T-helper 17 cell (primary cell): ENCODE data around the gene TCOF1. TPM values are rescaled to one million over a fixed set of nuclear protein-coding genes. Genes with fewer than 3 reads are reported as not detected.

ENCODE experiments used
- ATAC-seq: fragments of 150-1000 bp; cut with Tn5 transposase; 2 replicates; pipeline ENCODE4 v1.10.0; 2021; ENCODE audit warnings: mild to moderate bottlenecking, moderate library complexity
- DNase-seq, 3 donors: peaks; one replicate each; pipeline versions ENCODE4 v3.0.0 to v3.0.0-alpha.2; 2020 to 2021
- H3K9me3 ChIP-seq: one replicate; pipeline ENCODE4 v1.7.0; 2013; ENCODE audit warnings: low read length, mild to moderate bottlenecking; ENCODE audit not compliant: control insufficient read depth, poor library complexity, severe bottlenecking
- H3K27ac Mint-ChIP-seq: one replicate; pipeline ENCODE4 v1.8.0; 2022; ENCODE audit warnings: mild to moderate bottlenecking, moderate library complexity, mixed read lengths
- H3K27me3 Mint-ChIP-seq: one replicate; pipeline ENCODE4 v1.8.0; 2022; ENCODE audit warnings: mixed read lengths
- H3K36me3 Mint-ChIP-seq: one replicate; pipeline ENCODE4 v1.8.0; 2022; ENCODE audit warnings: low read depth, mixed read lengths
- H3K4me1 Mint-ChIP-seq: one replicate; pipeline ENCODE4 v1.8.0; 2022; ENCODE audit warnings: mild to moderate bottlenecking, mixed read lengths
- H3K4me3 Mint-ChIP-seq: one replicate; pipeline ENCODE4 v1.8.0; 2022; ENCODE audit warnings: mild to moderate bottlenecking, moderate library complexity, mixed read lengths
- total RNA-seq, 4 donors: library from RNA in 2 of 4; stranded (reverse) in 2 of 4; gene quantifications; one replicate each; pipeline ENCODE4 v1.2.3 and lab custom pipeline; 2022 to 2026

The TCOF1 gene
- total RNA-seq, 2 donors from 2014 or later: 49.2 to 57.3 TPM

GRCh38 chr5:150368526-150368925, 11.0 kb downstream of the TCOF1 start:
- Mint-ChIP-seq H3K36me3 (peaks cover 13% of the 10 kb centered on the region), H3K4me1 (peaks cover 5% of the 10 kb centered on the region), H3K4me3 (no peak overlapping the region), H3K27ac (no peak overlapping the region), H3K27me3 (no peaks in the 10 kb centered on the region)
- H3K9me3 ChIP-seq: no peaks in the 10 kb centered on the region
- ATAC-seq: no peak
- no peak for DNase-seq

- H3K4me1 Mint-ChIP-seq: peaks cover 4% of the 10 kb centered on the region
Measured at GRCh38 chr5:150372639-150373038, 15.1 kb downstream of the TCOF1 start.

GRCh38 chr5:150374651-150375050, 17.2 kb downstream of the TCOF1 start:
- no peaks in the 10 kb centered on the region for H3K9me3 ChIP-seq
- H3K36me3 Mint-ChIP-seq: peaks cover 24% of the 10 kb centered on the region
- peaks cover 4% of the 10 kb centered on the region for H3K4me1 Mint-ChIP-seq
- DNase-seq: no peak
- H3K27ac Mint-ChIP-seq: no peak overlapping the region
- H3K4me3 Mint-ChIP-seq: no peak overlapping the region
- ATAC-seq: no peak
- no peaks in the 10 kb centered on the region for H3K27me3 Mint-ChIP-seq

More at GRCh38 chr5:150372639-150373038, 15.1 kb downstream of the TCOF1 start:
- Mint-ChIP-seq H3K4me3 (no peak overlapping the region), H3K27ac (no peak overlapping the region), H3K27me3 (no peaks in the 10 kb centered on the region), H3K36me3 (peaks cover 16% of the 10 kb centered on the region)
- no peak for DNase-seq
- H3K9me3 ChIP-seq: no peaks in the 10 kb centered on the region
- ATAC-seq: no peak

- Mint-ChIP-seq H3K4me3 (peak overlapping the region; percentile 45), H3K36me3 (peaks cover 17% of the 10 kb centered on the region), H3K4me1 (peaks cover 6% of the 10 kb centered on the region), H3K27ac (no peak overlapping the region), H3K27me3 (no peaks in the 10 kb centered on the region)
- no peaks in the 10 kb centered on the region for H3K9me3 ChIP-seq
- no peak for DNase-seq
- no peak for ATAC-seq
Measured at GRCh38 chr5:150376799-150377771, 19.6 kb downstream of the TCOF1 start.

GRCh38 chr5:150377964-150378694, 20.6 kb downstream of the TCOF1 start:
- no peaks in the 10 kb centered on the region for H3K9me3 ChIP-seq
- ATAC-seq: no peak
- no peaks in the 10 kb centered on the region for H3K27me3 Mint-ChIP-seq
- peaks cover 14% of the 10 kb centered on the region for H3K36me3 Mint-ChIP-seq
- H3K4me1 Mint-ChIP-seq: peaks cover 6% of the 10 kb centered on the region
- no peak for DNase-seq
- peak overlapping the region; percentile 65 for H3K27ac Mint-ChIP-seq
- no peak overlapping the region for H3K4me3 Mint-ChIP-seq

GRCh38 chr5:150384701-150385100, 27.2 kb downstream of the TCOF1 start:
- H3K9me3 ChIP-seq: no peaks in the 10 kb centered on the region
- H3K4me3 Mint-ChIP-seq: no peak overlapping the region
- H3K27me3 Mint-ChIP-seq: no peaks in the 10 kb centered on the region
- DNase-seq (no peak), ATAC-seq (no peak)
- peak overlapping the region; percentile 75 for H3K27ac Mint-ChIP-seq
- peaks cover 3% of the 10 kb centered on the region for H3K36me3 Mint-ChIP-seq
- peaks cover 2% of the 10 kb centered on the region for H3K4me1 Mint-ChIP-seq

- H3K4me3 Mint-ChIP-seq: peak overlapping the region; percentile 64
- H3K27me3 Mint-ChIP-seq: no peaks in the 10 kb centered on the region
- H3K9me3 ChIP-seq: no peaks in the 10 kb centered on the region
- H3K36me3 Mint-ChIP-seq: peaks cover 3% of the 10 kb centered on the region
- H3K4me1 Mint-ChIP-seq: peaks cover 3% of the 10 kb centered on the region
- no peak for ATAC-seq
- H3K27ac Mint-ChIP-seq: peak overlapping the region; percentile 29
- no peak for DNase-seq
Measured at GRCh38 chr5:150386024-150386855, 28.7 kb downstream of the TCOF1 start.

GRCh38 chr5:150389531-150390266, 32.2 kb downstream of the TCOF1 start:
- peaks cover 4% of the 10 kb centered on the region for H3K4me1 Mint-ChIP-seq
- DNase-seq (no peak), ATAC-seq (no peak)
- no peaks in the 10 kb centered on the region for H3K36me3 Mint-ChIP-seq
- H3K9me3 ChIP-seq: no peaks in the 10 kb centered on the region
- peak overlapping the region; percentile 78 for H3K27ac Mint-ChIP-seq
- no peak overlapping the region for H3K4me3 Mint-ChIP-seq
- H3K27me3 Mint-ChIP-seq: no peaks in the 10 kb centered on the region

- ATAC-seq: no peak
- Mint-ChIP-seq H3K36me3 (peaks cover 4% of the 10 kb centered on the region), H3K27ac (peak overlapping the region; percentile 65)
Measured at GRCh38 chr5:150391064-150391834, 33.8 kb downstream of the TCOF1 start.

GRCh38 chr5:150391986-150392385, 34.5 kb downstream of the TCOF1 start:
- Mint-ChIP-seq H3K27ac (peak overlapping the region; percentile 65), H3K4me3 (no peak overlapping the region), H3K36me3 (peaks cover 9% of the 10 kb centered on the region), H3K4me1 (peaks cover 8% of the 10 kb centered on the region), H3K27me3 (no peaks in the 10 kb centered on the region)
- no peaks in the 10 kb centered on the region for H3K9me3 ChIP-seq
- ATAC-seq: no peak
- DNase-seq: no peak

More at GRCh38 chr5:150391064-150391834, 33.8 kb downstream of the TCOF1 start:
- H3K4me1 Mint-ChIP-seq: peaks cover 7% of the 10 kb centered on the region
- no peak for DNase-seq
- no peaks in the 10 kb centered on the region for H3K9me3 ChIP-seq
- no peaks in the 10 kb centered on the region for H3K27me3 Mint-ChIP-seq
- peak overlapping the region; percentile 28 for H3K4me3 Mint-ChIP-seq

- H3K27ac Mint-ChIP-seq: no peak overlapping the region
- no peak overlapping the region for H3K4me3 Mint-ChIP-seq
- no peaks in the 10 kb centered on the region for H3K9me3 ChIP-seq
- DNase-seq (no peak), ATAC-seq (no peak)
- peaks cover 9% of the 10 kb centered on the region for H3K36me3 Mint-ChIP-seq
- peaks cover 8% of the 10 kb centered on the region for H3K4me1 Mint-ChIP-seq
- H3K27me3 Mint-ChIP-seq: no peaks in the 10 kb centered on the region
Measured at GRCh38 chr5:150392680-150393079, 35.2 kb downstream of the TCOF1 start.
